GM10266 (cell line): ENCODE measurements around the gene CDK3.

Source experiments
- DNase-seq: peaks from one replicate; pipeline ENCODE4 v3.0.0; 2012; ENCODE audit errors: extremely low spot score
- CTCF ChIP-seq: IDR thresholded peaks from 2 replicates; pipeline ENCODE4 v1.5.1; 2012; ENCODE audit warnings: mild to moderate bottlenecking, low read depth; ENCODE audit not compliant: control insufficient read depth, insufficient read depth; ENCODE audit errors: missing control alignments

CDK3 gene

DNA sequence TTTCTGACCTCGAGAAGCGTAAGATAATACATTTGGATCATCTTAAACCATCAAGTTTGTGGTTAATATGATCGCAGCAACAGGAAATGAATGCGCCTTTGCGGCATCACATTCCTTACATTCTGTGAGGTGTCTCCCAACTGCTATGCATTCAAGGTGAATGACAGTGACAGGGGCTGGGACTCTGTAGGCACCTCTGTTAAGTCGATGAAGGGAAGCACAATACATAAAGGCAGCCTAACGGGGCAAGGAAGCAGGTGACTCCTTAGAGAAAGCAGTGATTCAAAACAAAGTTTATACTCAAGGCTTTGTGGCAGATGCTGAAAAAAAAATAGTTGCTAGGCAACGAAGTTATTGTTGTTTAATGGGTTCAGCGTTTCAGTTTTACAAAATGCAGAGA is 48.1 kb downstream of the CDK3 start:
- no peak for TF ChIP-seq CTCF
- no peak for DNase-seq

DNA sequence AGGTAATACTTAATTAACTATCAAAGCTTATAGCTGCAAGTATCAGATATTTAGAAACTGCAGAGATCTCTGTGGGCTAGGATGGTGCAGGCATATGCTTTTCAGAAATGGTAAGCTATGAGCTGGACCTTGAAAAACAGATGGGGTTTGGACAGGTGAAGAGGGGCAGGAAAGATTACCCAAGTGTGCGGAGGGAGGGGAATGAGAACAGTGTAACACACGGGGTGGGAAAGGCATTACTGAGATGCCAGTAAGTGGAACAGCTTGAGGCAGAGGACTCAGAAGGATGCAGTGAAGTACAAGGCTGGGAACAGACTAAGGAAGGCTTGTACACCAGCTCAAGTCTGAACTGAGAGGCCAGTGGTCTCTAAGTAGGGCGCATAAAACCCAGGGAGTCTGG is 48.6 kb downstream of the CDK3 start:
- no peak for TF ChIP-seq CTCF
- DNase-seq: no peak

DNA sequence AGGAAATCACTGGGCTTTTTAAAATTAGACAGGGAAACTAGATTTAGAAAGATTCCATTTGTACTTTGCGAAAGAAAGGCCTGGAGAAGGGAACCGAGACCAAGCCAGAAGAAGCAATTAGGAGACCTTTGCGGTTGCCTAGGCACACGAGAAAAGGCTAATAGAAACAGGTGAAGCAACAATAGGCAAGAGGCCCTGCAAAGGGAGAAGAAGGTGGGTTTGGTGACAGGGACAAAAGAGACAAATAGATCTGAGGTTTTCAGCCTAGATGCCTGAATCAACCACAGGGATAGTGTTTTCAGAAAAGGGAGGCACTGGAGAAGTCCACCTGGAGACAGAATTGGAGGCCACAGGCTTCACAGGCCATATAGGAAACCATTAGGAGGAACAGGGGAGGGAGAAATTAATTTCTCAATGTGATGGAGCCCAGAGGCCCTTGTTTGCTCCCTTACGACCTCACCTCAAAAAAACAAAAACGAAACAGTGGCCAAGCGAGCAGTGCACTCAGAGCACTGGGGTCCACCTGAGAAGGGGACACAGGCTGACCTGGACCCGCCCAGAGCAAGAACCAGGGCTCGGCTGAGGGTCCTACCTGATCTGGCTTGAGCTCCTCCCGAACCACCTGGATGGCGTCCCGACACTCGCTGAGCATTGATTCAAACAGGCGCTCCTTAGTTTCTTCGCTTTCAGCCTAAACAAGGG is 49.3 kb downstream of the CDK3 start:
- no peak for DNase-seq
- no peak for TF ChIP-seq CTCF

GRCh38 chr17:76050538-76051467 is 50.1 kb downstream of the CDK3 start:
- TF ChIP-seq CTCF: no peak
- no peak for DNase-seq

GRCh38 chr17:76051561-76051960 is 50.9 kb downstream of the CDK3 start:
- TF ChIP-seq CTCF: no peak

DNA sequence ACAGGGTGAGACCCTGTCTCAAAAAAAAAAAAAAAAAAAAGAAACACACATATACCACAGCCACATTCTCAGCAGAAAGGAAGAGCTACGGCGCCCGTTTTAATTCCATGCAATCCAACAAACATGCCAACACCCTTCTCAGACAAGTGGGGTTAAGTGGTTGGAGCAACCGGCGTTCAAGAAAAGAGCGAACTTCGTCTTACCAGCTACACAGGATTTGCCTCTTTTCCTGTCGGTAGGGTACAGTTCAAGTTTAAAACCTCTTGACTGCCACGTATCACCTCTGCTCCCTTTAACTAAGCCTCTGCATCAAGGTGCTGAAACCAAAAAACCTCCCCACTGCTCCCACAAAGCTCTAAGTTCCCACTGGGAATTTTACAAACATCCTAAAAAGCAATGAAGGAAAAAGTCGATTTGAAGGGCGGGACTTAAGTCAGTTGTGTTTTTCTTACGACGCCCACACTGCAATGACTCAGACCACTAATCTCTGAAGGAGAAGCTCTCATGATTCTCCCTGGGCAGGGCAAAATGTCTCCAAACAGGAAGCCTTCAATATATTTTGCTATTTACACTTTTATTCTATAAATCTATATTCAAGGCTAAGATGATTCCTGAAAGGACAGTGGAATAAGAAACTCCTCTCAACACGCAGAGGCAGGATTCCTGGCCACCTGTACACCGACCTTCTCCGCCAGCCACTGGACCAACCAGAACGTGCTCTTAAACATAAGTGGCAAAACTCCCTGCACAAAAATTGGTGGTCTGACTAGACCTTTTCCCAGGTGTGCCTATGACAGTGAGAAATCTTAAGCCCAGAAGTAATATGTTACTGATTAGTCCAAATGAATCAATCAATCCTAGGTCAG is 52.8 kb downstream of the CDK3 start:
- TF ChIP-seq CTCF: no peak
- DNase-seq: no peak

More at GRCh38 chr17:76051561-76051960, 50.9 kb downstream of the CDK3 start:
- DNase-seq: no peak
